HS-27A (cell line): ENCODE results near the gene ALOX15B.
"Not testable (repeated sequence)": the region's sequence is repeated elsewhere in the genome, so short reads cannot be mapped to it uniquely, and the experiment has no call there.

Experiments used
- DNase-seq: peaks from one replicate; pipeline ENCODE4 v3.0.0-alpha.2; 2012; ENCODE audit warnings: low read depth, missing footprints

ALOX15B gene

DNA sequence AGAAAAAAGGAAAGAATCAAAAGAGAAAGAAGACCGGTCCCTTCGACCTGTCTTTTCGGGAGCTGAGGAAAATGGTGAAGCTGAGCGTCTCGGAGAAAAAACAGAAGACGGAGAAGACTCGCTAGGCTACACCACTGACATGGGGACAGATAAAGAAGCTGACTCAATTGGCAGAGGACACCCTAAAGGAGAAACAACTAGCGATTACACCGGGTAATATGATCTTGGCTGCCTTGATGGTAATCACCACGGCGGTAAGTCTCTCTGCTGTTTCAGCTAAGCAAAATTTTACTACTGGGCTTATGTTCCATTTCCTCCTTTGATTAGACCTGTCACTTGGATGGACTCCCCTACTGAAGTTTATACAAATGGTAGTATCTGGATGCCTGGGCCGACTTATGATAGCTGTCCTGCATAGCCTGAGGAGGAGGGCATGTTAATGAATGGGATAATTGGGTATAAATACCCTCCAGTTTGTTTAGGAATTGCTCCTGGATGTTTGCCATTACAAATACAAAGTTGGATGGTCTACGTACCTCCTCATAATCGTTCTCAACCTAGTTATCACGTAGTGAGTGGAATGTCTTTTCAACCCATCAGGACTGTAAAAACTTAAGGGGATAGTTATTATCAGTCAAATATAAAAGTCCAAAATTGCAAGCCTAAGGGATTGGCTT is 24.1 kb downstream of the ALOX15B start:
- DNase-seq = no peak

DNA sequence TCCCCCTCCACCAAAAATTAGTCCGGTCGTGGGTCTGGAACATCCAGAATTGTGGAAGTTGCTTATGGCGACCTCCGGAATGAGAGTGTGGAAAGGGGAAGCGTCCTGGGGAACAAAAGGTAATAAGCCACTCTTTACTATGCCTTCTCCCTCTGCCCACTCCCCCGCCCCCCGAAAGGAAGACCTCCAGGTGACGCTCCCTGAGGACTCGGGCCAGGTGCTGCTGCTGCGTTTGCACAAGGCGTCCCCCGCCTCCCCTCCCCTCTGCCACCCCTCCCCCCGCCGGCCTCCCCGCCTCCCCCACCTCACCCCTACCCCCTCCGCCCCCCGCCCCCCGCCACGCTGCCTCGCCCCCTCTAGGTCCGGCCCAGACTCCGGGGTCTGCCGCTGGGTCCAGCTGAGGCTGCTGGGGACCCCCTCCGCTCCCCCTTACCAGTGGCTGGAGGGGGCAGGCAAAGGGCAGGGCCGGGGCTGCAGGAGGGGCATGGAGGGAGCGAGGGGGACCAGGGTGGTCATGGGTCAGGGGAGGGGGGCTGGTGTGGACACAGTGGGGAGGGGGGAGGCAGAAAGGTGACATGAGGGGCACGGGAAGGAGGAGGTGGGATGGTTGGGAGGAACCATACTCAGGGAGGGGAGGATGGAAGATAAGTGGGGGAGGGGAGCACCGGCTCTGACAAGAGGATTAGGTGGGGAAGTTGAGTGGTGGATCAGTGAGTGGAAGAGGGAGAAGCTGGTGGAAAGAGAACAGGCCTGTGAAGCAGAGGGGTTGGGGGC is 25.1 kb downstream of the ALOX15B start:
- no peak for DNase-seq

DNA sequence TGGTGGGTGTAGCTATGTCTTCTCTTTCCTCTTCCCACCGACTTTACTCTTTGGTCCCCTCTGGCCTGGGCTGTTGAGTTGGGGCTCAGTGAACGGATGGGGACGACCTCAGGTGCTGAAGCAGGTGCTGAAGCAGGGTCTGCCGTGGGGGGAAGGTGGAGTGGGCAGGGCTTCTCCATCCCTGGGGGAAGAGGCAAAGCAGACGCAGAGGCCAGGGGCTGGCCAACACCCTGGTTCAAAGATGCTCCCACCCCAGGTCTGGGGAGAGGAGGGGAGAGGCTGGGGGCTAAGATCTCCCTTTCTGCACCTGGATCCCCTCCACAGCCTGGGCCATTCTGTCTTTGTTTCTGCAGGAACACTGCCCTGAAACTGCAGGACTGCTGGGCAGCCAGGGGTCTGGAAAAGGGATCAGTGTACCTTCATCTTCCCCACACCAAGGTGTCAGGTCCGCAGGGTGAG is 25.7 kb downstream of the ALOX15B start:
- no peak for DNase-seq

DNA sequence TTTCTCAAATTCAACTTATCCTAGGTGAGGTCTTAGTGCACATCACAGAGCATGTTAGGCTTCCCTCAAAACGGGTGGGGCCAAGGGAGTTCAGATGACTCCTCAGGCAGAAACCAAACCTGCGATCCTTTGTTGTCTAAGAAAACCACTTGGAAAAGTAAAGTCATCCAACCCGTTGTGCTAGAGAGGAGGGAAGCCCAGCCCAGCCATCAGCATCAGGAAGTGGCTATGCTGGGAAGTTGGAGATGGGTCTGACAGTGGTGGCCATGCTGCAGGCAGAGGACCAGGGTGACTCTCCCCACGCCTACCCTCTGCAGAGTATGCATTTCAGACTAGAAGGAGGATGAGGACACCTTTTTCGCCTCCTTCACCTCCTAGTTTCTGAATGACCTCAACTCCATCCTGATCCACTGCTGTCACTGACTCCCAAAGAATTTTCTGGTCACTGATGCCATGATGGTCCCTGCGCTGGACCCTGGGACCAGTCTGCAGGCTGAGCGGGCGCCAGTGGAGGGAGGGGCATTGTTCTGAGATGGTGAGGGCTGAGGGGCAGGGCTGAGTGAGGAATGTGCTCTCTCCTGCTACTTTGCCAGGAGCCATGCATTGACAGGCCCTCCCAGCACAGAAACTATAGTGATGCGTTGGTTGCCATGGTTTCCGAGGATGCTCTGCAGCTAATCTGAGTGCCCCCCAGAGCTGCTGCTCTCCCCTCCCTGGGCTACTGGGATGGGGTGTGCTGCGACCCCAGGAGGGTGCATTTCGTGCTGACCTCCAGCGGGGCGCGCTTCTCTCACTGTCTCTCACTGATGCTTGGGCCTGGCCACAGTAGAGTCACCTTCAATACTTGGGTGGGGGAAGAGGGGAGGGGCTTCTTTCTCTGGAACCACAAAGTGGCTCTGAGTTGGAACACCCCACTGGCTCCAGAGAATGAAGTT is 28.2 kb downstream of the ALOX15B start:
- DNase-seq = no peak

DNA sequence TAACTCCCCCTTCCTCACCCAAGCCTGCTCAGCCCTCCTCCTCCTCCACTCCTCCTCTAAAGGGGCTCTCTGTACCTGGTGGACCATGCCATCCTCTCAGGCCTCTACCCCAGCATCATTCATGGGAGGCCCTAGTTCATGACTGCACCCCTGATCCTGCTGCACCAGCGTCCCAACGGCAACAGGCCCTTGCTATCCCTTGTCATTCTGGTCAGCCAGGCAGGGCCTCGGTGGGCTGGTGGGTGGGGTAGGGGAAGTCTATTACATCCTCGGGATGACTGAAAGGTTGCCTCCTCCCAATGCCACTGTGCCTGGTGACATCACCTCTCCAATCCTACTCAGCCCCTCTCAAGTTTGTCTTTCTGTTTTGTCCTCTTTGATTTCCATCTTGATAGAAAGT is 28.9 kb downstream of the ALOX15B start:
- no peak for DNase-seq

DNA sequence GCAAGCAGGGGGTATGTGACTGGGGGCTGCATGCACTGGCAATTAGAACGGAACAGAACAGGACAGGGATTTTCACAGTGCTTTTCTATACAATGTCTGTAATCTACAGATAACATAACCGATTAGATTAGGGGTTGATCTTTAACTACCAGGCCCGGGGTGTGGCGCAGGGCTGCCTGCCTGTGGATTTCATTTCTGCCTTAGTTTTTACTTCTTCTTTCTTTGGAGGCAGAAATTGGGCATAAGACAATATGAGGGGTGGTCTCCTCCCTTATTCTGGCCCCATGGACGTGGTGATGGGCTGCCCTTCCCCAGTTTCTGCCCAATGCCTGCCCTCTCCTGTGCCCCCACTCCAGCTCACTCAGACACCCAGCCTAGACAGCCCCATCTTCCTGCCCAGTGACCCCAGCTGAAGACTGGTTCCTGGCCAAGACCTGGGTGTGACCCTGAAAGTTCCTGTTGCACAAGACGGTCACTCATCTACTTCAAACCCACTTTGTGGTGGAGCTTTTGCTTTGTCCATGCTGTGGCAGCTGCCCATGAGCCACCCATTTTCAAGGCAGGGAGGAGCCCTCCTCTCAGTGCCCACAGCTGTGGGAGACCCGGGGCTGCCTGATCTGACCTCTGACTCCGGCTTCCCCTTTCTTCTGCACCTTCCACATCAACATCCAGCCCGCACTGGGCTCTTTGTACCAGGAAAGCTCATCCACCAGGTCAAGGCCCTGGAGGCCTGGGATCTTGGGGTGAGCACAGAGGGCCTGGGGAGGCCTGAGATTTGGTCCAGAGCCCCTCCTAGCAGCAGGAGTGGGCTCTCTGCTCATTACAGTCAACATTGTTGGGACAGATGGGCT is 30.1 kb downstream of the ALOX15B start:
- no peak for DNase-seq

DNA sequence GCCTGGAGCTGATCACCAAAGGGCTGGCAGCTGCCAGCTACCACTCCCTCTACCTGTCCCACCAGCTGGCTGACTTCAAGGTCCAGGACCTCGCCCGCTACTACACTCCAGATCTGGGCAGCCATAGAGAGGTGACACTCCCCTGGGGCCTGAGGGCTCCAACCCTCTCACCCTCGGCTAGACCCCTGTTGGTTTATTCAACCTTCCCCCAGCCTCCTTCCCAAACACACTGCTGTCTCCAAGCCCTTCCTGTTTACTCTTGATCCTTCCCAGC is 30.7 kb downstream of the ALOX15B start:
- DNase-seq = no peak

DNA sequence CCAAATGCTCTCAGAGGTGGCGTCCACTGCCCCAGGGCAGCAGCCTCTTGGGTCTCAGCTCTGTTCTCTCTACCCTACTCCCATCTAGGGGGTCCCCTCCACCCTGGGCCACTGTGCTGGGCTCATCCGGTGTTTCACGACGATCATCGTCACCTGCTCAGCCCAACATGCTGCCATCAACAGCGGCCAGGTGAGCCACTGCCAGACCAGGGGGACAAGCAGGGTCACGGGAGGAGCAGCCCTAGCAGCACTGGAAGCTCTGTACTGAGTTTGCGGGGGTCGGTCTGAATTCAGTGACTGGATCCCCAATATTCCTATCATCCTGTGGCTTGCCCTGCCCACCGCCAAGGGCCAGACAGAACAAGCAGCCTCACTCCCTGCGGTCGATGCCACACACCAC is 32.6 kb downstream of the ALOX15B start:
- DNase-seq = no peak

DNA sequence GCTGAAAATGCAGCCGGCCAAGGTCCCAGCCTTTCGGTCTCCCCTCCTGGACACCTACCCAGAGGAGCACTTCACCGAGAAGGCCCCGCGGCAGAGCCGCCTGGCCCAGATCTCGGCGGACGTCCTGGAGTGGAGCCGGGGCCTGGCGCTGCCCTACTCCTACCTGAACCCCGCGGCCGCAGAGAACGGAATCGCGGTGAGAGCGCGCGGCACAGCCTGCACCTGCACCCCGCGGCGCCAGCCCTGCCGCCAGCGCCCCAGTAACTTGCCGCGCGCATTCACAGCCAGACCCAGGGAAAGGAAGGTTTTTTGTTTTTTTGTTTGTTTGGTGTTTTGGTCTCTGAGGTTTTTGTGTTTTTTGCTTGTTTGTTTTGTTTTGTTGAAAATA is 33.5 kb downstream of the ALOX15B start:
- no peak for DNase-seq

DNA sequence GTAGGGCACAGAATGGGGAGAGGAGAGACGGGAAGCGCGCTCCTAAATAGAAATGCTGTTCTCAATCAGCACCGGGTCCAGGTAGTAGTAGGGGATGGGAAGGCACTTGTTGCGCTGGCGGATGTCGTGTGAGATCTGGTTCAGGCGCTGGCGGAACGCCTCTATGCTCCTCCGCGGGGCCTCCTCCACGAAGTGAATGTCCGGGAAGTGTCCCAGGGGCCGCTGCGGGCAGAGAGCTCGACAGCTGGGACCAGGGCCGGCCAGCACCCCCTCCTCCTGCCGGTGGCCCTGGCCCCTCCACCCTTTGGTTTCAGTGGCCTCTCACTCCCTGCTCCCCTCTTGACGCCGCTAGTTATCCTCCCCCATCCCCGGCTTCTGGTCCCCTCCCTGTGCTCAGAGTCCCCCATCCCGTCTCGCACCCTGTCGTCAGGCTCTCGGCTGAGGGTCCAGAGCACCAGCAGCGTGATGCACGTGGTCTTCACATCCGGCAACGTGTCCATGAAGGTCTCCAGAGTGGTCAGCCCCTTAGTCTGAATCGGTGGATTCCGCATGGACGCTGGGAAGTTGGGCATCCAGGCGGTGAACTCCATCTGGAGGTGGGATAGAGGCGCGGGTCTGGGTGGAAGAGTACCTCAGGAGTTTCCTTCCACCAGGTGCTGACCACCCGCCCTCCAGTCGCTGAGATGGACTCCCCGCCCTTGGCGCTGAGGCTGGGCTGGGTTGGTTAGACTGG is 34.0 kb downstream of the ALOX15B start:
- no peak for DNase-seq

DNA sequence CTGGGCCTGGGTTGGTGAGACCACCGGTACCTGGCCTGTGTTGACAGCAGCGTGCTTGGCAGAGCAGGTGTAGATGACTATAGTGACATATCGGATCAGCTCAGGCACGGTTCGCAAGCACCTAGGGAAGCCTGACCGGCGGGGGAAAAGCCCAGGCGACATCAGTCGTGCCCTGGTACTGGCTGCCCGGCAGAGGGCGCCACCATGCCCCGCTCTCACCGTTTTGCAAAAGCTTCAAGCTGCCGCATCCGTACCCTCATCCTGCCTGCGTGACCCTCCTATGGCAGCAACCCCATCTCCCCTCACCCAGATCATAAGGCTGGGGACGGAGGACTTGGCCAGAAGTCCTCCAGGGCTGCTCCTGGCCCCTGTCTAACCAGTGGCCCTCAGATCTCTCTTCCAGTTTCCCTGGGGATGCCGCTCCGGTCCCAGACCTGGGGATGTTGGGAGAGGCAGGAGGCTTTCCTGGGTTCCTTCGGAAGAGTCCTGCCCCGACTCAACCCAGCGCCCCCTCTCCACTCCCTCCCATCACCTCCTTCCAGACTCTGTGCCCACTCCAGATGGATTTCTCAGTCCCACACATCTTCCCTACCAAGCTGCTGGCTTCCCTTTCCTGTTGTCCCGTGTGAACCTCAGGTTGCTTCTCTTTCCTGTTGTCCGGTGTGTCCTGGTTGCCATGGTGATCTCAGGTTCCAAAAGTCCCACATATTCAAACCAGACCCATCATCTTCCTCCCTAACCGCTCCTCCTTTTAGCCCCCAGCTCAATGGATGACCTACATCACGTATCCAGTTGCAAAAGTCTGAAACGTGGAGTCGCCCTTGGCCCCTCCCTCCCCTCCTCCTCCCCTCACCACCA is 35.0 kb downstream of the ALOX15B start:
- DNase-seq = no peak

DNA sequence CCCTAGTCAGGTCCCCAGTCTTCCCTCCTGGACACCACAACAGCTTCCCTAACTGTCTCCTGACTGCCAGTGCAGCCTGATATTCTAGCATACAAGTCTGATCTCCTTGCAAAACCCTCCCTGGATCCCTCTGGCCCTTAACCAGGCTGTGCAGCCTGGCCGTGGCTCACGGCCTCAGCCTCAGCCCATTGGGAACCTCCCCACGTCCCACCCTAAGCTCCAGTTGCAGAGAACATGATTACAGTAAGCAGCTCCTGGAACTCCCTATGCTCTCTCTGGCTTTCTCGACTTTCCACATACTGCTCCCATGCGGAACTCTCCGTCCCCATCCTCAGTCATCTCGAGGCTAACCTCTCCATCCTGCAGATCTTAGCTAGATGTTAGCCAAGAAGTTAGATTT is 35.7 kb downstream of the ALOX15B start:
- no peak for DNase-seq

DNA sequence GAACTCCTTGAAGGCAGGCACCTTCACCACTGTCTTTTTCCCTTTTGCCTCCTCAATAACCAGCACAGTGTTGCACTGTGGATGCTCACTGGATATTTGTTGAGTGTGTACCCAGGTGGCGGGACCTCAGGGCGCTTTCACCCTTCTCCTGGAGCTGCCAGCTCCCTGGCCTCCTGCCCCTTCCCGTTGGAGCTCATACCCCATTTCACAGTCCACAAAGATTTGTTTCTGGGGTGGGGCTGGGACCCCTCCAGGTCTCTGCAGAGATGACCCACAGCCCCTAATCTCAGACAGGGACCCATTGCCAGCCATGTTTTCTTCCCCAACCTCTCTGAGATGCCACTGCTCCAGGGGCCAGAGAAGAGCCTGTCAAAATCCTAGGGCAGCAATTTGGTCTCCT is 36.2 kb downstream of the ALOX15B start:
- DNase-seq = no peak

DNA sequence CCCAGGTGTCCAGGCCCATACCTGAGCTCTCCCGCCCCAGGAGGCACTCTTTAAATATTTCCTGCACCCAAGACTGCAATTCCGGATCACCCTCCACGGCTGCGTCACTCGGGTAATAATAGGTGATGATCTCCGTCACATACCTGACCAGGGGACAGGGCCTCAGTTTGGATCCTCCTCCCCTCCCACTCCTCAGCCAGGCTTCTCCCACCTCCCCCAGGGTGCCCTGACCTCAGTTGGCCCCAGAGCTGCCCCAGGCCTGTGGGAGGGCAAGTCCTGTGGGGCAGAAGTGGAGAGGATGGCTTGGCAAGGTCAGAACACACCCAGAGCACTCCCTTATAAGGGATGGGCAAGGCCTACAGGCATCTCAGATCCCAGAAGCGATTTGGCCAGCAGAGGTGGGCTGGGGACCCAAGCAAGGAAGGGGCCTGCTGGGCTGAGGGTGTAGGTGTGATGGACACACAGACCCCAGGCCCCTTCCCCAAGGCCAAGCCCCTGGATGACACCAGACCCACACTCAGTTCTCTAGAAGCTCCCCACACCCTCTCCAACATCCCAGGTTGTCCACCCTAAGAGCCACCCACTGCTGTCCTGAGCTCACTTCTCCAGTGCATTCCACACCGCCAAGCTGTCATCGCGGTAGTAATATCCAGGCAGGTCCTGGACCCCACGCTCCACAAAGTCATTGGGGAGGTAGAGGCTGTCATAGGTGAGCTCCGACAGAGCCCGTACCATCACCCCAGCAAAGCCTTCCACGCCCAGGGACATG is 36.9 kb downstream of the ALOX15B start:
- no peak for DNase-seq

DNA sequence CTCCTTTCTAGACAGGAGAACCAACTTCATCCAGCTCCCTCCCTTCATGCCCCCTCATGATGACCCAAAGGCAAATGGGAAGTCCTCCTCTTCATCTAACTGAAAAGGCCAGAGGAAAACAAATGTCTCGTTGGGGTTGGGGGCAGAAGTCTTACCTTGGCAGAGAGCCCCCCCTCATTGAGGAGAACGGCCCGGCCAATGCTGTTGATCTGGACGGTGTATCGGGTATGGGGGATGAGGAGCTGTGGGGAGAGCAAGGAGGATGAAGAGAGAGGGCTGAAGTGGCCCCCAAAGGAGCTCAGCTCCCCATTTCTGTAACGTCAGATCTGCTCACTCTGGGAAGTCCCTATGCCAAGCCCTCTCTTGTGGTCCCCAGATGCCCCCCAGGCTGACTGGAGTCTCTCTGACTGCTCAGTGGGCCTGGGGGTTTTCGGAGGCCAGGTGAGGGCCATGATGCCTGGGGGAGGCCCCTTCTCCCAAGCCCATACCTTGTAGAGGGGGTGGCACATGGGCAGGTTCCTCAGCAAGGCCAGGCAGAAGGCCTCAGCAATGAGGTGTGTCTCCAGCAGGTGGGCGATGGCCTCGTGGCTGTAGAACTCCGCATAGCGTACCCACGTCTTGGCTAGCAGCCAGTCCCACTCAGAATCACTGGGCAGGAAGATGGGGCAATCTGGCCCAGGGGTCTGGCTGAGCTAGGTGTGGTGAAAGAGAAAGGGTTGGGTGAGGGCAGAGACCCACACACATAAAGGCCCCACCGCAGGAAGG is 37.8 kb downstream of the ALOX15B start:
- DNase-seq = no peak

DNA sequence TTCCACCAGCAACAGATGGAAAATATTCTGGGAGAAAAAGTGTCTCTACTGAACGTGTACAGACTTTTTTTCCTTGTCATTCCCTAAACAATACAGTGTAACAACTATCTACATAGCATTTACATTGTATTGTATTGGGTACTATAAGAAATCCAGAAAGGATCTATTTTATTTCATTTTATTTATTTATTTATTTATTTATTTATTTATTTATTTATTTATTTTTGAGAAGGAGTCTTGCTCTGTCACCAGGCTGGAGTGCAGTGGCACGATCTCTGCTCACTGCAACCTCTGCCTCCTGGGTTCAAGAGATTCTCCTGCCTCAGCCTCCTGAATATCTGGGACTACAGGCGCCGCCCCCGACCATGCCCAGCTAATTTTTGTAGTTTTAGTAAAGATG is 39.1 kb downstream of the ALOX15B start:
- DNase-seq = not testable (repeated sequence)

DNA sequence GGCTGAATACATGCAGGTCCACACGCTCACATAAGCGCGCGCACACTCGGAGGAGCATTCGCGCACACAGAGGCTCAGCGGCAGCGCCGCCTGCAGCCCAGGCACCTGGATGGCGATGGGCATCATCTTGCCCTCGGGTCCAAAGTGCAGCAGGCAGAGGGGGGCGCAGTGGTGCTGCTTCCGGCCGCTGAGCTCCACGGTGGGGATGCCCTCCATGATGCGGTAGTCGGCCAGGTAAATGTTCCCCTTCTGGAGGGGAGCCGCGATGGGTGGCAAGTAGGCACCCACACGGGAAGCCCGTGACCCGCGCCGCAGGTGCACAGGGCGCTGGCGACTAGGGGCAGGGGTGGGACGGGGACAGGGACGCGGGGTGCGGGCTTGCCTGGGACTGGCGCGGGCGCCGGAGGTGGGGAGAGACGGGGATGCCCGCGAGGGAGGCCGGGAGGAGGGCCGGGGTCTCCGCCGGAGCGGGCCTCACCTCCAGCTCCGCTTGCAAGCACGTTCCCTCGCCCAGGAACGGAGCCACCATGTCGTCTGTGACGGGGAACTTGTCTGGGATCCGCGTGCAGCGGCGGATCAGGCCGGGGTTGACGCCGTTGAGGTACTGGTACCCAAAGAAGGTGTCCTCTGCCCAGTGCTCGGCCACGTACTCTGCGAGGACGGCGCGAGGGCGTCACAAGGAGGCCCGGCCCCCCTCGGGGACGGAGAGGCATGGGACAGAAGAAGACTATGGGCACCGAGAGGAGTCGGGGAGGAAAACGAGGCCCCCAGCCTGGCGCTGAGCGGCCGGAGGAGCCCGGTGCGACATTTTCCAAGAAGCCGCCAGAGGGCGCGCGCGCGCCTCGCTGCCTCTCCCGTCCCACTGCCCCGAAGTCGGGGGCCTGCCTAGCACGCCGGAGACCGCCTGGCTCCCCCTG is 40.7 kb downstream of the ALOX15B start:
- peak; percentile 31 for DNase-seq
